ENCODE results near the gene TSPAN18.

TSPAN18 gene

GRCh38 chr11:44811841-44812448 lies 85.2 kb downstream of the TSPAN18 start:
- DNase-seq (ENCODE audit: low spot score): no peak
- TF ChIP-seq, protein P1, sequence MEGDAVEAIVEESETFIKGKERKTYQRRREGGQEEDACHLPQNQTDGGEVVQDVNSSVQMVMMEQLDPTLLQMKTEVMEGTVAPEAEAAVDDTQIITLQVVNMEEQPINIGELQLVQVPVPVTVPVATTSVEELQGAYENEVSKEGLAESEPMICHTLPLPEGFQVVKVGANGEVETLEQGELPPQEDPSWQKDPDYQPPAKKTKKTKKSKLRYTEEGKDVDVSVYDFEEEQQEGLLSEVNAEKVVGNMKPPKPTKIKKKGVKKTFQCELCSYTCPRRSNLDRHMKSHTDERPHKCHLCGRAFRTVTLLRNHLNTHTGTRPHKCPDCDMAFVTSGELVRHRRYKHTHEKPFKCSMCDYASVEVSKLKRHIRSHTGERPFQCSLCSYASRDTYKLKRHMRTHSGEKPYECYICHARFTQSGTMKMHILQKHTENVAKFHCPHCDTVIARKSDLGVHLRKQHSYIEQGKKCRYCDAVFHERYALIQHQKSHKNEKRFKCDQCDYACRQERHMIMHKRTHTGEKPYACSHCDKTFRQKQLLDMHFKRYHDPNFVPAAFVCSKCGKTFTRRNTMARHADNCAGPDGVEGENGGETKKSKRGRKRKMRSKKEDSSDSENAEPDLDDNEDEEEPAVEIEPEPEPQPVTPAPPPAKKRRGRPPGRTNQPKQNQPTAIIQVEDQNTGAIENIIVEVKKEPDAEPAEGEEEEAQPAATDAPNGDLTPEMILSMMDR (IDR thresholded peaks at IDR 0.05; ENCODE audit: borderline replicate concordance, control extremely low read depth, extremely low read depth, insufficient read depth, missing control alignments): no peak
- in situ Hi-C loops (cut with MboI; ENCODE audit: low sequenced_read_pairs, unreplicated experiment): no loop called here

- DNase-seq (ENCODE audit: low spot score): no peak
- in situ Hi-C loops (cut with MboI; ENCODE audit: low sequenced_read_pairs, unreplicated experiment): no loop called here
- TF ChIP-seq, protein P1 (IDR thresholded peaks at IDR 0.05; ENCODE audit: borderline replicate concordance, control extremely low read depth, extremely low read depth, insufficient read depth, missing control alignments): no peak
Measured at GRCh38 chr11:44812971-44813370, 86.2 kb downstream of the TSPAN18 start.

DNA sequence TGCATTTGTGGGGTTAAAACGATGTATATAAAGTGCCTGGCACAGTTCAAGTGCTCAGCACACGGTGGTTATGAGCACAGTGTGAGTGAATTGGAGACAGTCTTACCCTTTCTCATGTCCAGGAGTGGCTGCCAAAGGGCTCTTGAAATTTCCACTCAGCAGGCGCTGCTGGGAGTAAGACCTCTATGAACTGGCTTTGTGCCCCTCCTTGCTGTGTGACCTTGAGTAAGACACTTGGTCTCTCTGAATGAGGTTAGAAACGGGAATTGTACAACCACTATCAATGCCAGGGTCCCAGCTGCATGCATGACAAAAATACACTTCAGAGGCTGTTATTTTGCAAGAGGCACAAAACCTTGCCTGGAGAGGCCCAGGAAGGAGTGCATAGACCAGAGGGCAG lies 86.6 kb downstream of the TSPAN18 start:
- in situ Hi-C loops (cut with MboI; ENCODE audit: low sequenced_read_pairs, unreplicated experiment): no loop called here
- TF ChIP-seq, protein P1 (IDR thresholded peaks at IDR 0.05; ENCODE audit: borderline replicate concordance, control extremely low read depth, extremely low read depth, insufficient read depth, missing control alignments): no peak
- no peak for DNase-seq (ENCODE audit: low spot score)

GRCh38 chr11:44814881-44815592 lies 88.3 kb downstream of the TSPAN18 start:
- in situ Hi-C loops (cut with MboI; ENCODE audit: low sequenced_read_pairs, unreplicated experiment): no loop called here

DNA sequence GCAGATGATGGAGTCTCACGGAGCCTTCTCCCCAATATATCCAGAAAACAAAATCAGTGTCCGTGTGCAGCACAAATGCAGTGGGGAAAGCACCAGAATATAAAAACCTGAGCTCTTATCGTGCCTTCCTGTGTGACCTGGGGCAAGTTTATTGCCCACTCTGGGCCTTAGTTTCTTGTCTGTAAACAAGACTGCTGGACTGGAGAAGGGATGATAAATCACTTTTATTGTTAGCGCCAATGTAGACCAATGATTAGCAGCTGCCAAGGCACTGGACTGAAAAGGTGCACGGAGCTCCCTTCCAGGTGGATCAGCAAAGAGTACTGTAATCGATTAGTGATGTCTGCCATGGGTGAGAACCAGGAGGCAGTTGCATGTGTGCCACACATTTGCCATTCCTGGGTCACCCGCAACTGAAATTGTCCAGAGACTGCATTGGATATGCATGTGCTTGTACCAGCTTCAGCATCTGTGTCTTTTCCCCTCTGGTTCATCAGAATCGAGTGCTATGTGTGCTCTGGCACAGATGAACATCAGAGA lies 89.2 kb downstream of the TSPAN18 start:
- TF ChIP-seq, protein P1 (IDR thresholded peaks at IDR 0.05; ENCODE audit: borderline replicate concordance, control extremely low read depth, extremely low read depth, insufficient read depth, missing control alignments): no peak
- DNase-seq (ENCODE audit: low spot score): no peak
- in situ Hi-C loops (cut with MboI; ENCODE audit: low sequenced_read_pairs, unreplicated experiment): no loop called here

More at GRCh38 chr11:44814881-44815592, 88.3 kb downstream of the TSPAN18 start:
- TF ChIP-seq, protein P1 (IDR thresholded peaks at IDR 0.05; ENCODE audit: borderline replicate concordance, control extremely low read depth, extremely low read depth, insufficient read depth, missing control alignments): no peak
- DNase-seq (ENCODE audit: low spot score): no peak

DNA sequence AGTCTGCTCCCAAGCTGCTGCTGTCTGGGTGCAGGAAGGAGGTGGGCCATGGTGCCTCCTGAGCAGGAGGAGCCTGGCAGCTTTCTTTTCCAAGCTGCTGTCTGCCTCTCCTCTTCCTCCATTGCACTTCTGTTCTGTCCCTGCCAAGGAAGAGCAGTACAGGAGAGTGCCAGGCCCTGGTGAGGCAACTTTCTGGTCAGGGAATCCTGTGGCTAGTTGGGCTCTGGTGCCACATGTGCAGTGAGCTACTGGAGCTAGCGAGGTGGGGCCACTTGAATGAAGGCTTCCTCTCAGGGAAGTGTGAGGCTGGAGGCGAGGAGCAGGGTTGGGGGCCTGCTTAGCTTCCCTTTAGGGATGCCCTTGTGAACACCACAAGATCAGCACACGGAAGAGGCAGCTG lies 90.0 kb downstream of the TSPAN18 start:
- DNase-seq (ENCODE audit: low spot score): no peak
- in situ Hi-C loops (cut with MboI; ENCODE audit: low sequenced_read_pairs, unreplicated experiment): no loop called here
- TF ChIP-seq, protein P1 (IDR thresholded peaks at IDR 0.05; ENCODE audit: borderline replicate concordance, control extremely low read depth, extremely low read depth, insufficient read depth, missing control alignments): no peak

Measured in GM13976 (cell line).